Spinal cord (tissue), 10 donors: ENCODE results near the gene PPARG. TPM values are rescaled to one million over a fixed set of nuclear protein-coding genes. Genes with fewer than 3 reads are reported as not detected.
A peak's percentile ranks its signal among the peaks of the same experiment; 100 is the strongest.
"Not testable (repeated sequence)": the region's sequence is repeated elsewhere in the genome, so short reads cannot be mapped to it uniquely, and the experiment has no call there.

ENCODE experiments used
- DNase-seq, 6 donors: peaks; one replicate each; pipeline versions ENCODE4 v3.0.0 to v3.0.0-alpha.2; 2013 to 2015; ENCODE audit warnings: low spot score in 6 of 6, low read depth in 4 of 6
- H3K27ac ChIP-seq: one replicate; pipeline ENCODE4 v1.5.1; 2013; ENCODE audit warnings: low read depth, low read length, control low read depth
- H3K27me3 ChIP-seq: one replicate; pipeline ENCODE4 v1.6.1; 2013; ENCODE audit warnings: low read length; ENCODE audit not compliant: control insufficient read depth, insufficient read depth
- H3K36me3 ChIP-seq: one replicate; pipeline ENCODE4 v1.6.1; 2013; ENCODE audit warnings: low read length; ENCODE audit not compliant: control insufficient read depth, insufficient read depth
- H3K4me1 ChIP-seq: one replicate; pipeline ENCODE4 v1.6.1; 2013; ENCODE audit warnings: low read length; ENCODE audit not compliant: control insufficient read depth, insufficient read depth
- H3K4me3 ChIP-seq: one replicate; pipeline ENCODE4 v1.5.1; 2013; ENCODE audit warnings: low read depth, low read length, control low read depth
- H3K9me3 ChIP-seq: one replicate; pipeline ENCODE4 v1.6.1; 2013; ENCODE audit warnings: low read length; ENCODE audit not compliant: control insufficient read depth, insufficient read depth
- WGBS: methylation state at CpG from one replicate; pipeline ENCODE4 v1.1.5; 2013; ENCODE audit warnings: missing lambda C conversion rate; ENCODE audit not compliant: insufficient coverage; 5-methylcytosine and 5-hydroxymethylcytosine counted together
- polyA plus RNA-seq, 2 donors: library from polyadenylated mRNA; unstranded; fragments of 120-200 nt; gene quantifications; one replicate each; pipeline ENCODE4 v1.2.1, GENCODE V29; 2013; ENCODE audit not compliant: insufficient read length in 2 of 2
- total RNA-seq, 2 donors: library from RNA; depleted of rRNA in 1 of 2; stranded (reverse); fragments of 120-200 nt in 1 of 2; fragments of >200 nt in 1 of 2; gene quantifications; one replicate each; pipeline versions ENCODE4 v1.2.3 to v1.2.4, GENCODE V29; 2013 to 2014
- donor health status: healthy.

The PPARG gene
- total and polyA plus RNA-seq, 4 donors, result 3.0 to 7.1 (median 3.8) TPM

- H3K27me3 ChIP-seq, result no peaks in the 10 kb centered on the region
- H3K9me3 ChIP-seq, result no peaks in the 10 kb centered on the region
- H3K27ac ChIP-seq, result no peak overlapping the region
- H3K4me3 ChIP-seq, result no peak overlapping the region
- H3K4me1 ChIP-seq, result no peaks in the 10 kb centered on the region
- DNase-seq, result no peak
- H3K36me3 ChIP-seq, result no peaks in the 10 kb centered on the region
These were observed 30.0 kb upstream of the PPARG start for GRCh38 chr3:12258911-12259310.

GRCh38 chr3:12262173-12262572 lies 26.7 kb upstream of the PPARG start:
- not testable (repeated sequence) for H3K36me3 ChIP-seq, H3K27ac ChIP-seq, H3K4me1 ChIP-seq, H3K9me3 ChIP-seq, H3K4me3 ChIP-seq, DNase-seq, H3K27me3 ChIP-seq
- WGBS, result no CpG with 5 or more reads among the region's 8 CpGs

DNA sequence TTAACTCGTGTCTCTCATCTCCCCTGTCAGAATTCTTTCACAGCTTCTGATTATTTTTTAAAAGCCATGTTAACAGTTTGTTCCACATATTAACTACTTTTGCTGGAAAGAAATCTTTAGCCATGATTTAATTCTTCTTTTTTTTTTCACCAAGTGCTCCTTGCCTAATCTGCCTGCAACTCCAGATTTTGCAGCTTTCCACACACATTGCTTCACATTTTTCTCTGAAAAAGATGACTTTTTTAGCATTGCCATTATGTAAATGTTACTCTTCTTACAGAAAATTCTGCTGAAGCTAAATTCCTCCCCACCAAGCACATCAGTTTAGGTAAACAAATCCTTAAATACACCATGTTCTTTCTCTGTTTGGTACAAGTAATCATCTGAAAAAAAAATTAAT lies 23.4 kb upstream of the PPARG start:
- WGBS, result 38% methylated on average over 1 of the region's 1 CpG
- Histone ChIP-seq H3K4me1 (no peaks in the 10 kb centered on the region), H3K27me3 (no peaks in the 10 kb centered on the region), H3K9me3 (no peaks in the 10 kb centered on the region), H3K4me3 (no peak overlapping the region), H3K36me3 (no peaks in the 10 kb centered on the region), H3K27ac (no peak overlapping the region)
- peak in 1 of 6 donors; percentile 30 for DNase-seq

DNA sequence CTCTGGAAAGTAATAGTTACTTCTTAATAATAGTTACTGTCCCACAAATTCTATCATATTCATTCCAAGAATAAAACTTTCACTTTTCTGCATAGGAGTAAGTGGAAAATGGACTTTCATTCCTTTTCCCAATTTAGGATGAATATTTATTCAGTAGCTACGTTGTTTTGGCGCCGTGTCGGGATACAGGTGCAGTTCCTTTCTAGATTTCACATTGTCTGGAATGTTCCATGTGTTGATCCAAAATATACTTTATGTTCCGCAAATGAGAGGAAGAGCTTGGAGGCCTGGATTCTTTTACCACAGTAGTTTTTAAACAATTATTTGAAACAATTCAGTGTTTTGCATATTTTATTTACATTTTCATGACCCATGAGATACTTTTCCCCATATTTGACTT lies 22.8 kb upstream of the PPARG start:
- Histone ChIP-seq H3K27me3 (no peaks in the 10 kb centered on the region), H3K36me3 (no peaks in the 10 kb centered on the region), H3K4me3 (no peak overlapping the region), H3K27ac (no peak overlapping the region), H3K4me1 (no peaks in the 10 kb centered on the region), H3K9me3 (no peaks in the 10 kb centered on the region)
- DNase-seq, result no peak
- no CpG with 5 or more reads among the region's 5 CpGs for WGBS

- Histone ChIP-seq H3K9me3 (no peaks in the 10 kb centered on the region), H3K4me3 (no peak overlapping the region), H3K27ac (no peak overlapping the region), H3K27me3 (no peaks in the 10 kb centered on the region), H3K36me3 (no peaks in the 10 kb centered on the region), H3K4me1 (no peaks in the 10 kb centered on the region)
- WGBS, result no CpG with 5 or more reads among the region's 3 CpGs
- DNase-seq, result no peak
These were observed 21.4 kb upstream of the PPARG start for GRCh38 chr3:12267376-12268030.

- no peaks in the 10 kb centered on the region for H3K9me3 ChIP-seq
These were observed 20.7 kb upstream of the PPARG start for GRCh38 chr3:12268049-12268735.

DNA sequence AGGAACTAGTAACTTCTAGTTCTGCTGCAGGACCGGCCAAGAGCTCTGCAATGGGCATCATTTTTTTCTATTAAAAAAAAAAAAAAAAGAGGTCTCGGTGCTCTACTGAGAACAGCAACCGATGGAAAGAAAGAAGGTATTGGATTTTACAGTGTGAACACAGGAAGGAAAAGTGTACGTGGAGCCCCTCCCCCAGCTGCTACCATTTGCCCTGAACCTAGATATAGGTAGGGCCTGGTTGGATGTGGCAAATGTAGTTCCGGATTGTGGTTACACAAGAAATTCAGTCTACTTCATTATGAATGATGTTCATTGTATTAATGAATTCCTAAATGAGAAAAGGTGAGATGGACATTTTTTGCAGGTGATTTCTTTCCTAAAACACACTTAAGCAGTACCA lies 17.9 kb upstream of the PPARG start:
- 92% methylated on average over 2 of the region's 5 CpGs for WGBS

More at GRCh38 chr3:12268049-12268735, 20.7 kb upstream of the PPARG start:
- Histone ChIP-seq H3K4me1 (no peaks in the 10 kb centered on the region), H3K36me3 (no peaks in the 10 kb centered on the region), H3K4me3 (no peak overlapping the region), H3K27ac (no peak overlapping the region), H3K27me3 (no peaks in the 10 kb centered on the region)
- no peak for DNase-seq
- no CpG with 5 or more reads among the region's 3 CpGs for WGBS

DNA sequence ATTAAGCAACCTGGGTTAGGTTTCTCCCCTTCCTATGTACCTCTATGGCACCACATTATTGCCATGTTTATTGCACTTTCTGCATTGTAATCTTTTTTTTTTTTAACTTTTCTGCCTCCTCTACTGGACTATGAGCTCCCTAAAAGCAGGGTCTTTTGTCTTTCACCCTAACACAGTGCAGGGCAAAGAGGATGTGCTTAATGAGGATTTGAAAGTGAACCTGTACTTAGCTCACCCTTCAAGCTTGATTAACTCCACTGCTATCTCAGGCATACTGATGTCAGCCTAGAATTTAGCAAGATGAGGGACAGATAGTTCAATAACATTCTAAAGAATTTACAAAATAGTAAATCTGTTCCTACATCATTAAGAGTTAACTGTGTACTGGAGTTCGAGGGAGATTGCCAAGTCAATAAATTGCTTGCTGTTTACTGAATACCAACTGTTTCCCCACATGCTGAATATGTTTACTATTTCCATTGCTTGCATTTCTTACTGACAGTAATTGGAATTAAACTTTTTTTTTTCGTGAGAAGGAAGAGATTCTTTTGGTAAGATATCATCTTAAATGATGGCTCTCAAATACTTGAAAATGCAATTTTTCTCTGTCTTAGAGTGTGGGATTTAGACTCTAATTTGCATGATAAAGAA lies 15.7 kb upstream of the PPARG start:
- H3K9me3 ChIP-seq, result no peaks in the 10 kb centered on the region
- no peak overlapping the region for H3K4me3 ChIP-seq
- WGBS, result no CpG with 5 or more reads among the region's 2 CpGs
- peak in 2 of 6 donors; percentile 59 to 66 for DNase-seq
- H3K27me3 ChIP-seq, result no peaks in the 10 kb centered on the region
- no peaks in the 10 kb centered on the region for H3K4me1 ChIP-seq
- H3K36me3 ChIP-seq, result no peaks in the 10 kb centered on the region
- no peak overlapping the region for H3K27ac ChIP-seq

More for the DNA sequence above, 17.9 kb upstream of the PPARG start:
- H3K27me3 ChIP-seq, result no peaks in the 10 kb centered on the region
- H3K4me3 ChIP-seq, result no peak overlapping the region
- no peak overlapping the region for H3K27ac ChIP-seq
- H3K36me3 ChIP-seq, result no peaks in the 10 kb centered on the region
- DNase-seq, result no peak
- H3K4me1 ChIP-seq, result no peaks in the 10 kb centered on the region
- no peaks in the 10 kb centered on the region for H3K9me3 ChIP-seq

- Histone ChIP-seq H3K9me3 (no peaks in the 10 kb centered on the region), H3K27ac (no peak overlapping the region), H3K4me1 (no peaks in the 10 kb centered on the region), H3K27me3 (no peaks in the 10 kb centered on the region), H3K4me3 (no peak overlapping the region), H3K36me3 (no peaks in the 10 kb centered on the region)
- WGBS, result 80% methylated on average over 1 of the region's 3 CpGs
- peak in 1 of 6 donors; percentile 34 for DNase-seq
These were observed 12.8 kb upstream of the PPARG start for GRCh38 chr3:12275974-12276650.
